DOHH2 (cell line): ENCODE data around the gene TBPL1.

Experiments used
- H3F3A ChIP-seq: fragments of 200-600 bp; sonication (generic), shearing (Covaris generic); 2 replicates; pipeline ENCODE4 v1.6.0; 2016; ENCODE audit warnings: antibody characterized with exemption, mild to moderate bottlenecking; ENCODE audit not compliant: control insufficient read depth, insufficient read depth
- H3K27ac ChIP-seq: fragments of 200-600 bp; sonication (generic); 2 replicates; pipeline ENCODE4 v1.5.1; 2014; ENCODE audit warnings: low read depth, mild to moderate bottlenecking, low read length, moderate library complexity
- H3K27me3 ChIP-seq: fragments of 200-600 bp; sonication (generic); 2 replicates; pipeline ENCODE4 v1.6.1; 2014; ENCODE audit warnings: mild to moderate bottlenecking, low read length, mixed read lengths; ENCODE audit not compliant: control insufficient read depth
- H3K36me3 ChIP-seq: fragments of 200-600 bp; sonication (generic); 2 replicates; pipeline ENCODE4 v1.6.1; 2014; ENCODE audit warnings: mild to moderate bottlenecking, low read length, moderate library complexity, mixed read lengths; ENCODE audit not compliant: control insufficient read depth
- H3K4me1 ChIP-seq: fragments of 200-600 bp; sonication (generic); 2 replicates; pipeline ENCODE4 v1.6.1; 2014; ENCODE audit warnings: mild to moderate bottlenecking, low read length, mixed read lengths; ENCODE audit not compliant: control insufficient read depth
- H3K4me2 ChIP-seq: fragments of 200-600 bp; sonication (generic); 2 replicates; pipeline ENCODE4 v1.6.0; 2014; ENCODE audit warnings: mild to moderate bottlenecking, low read length, moderate library complexity
- H3K4me3 ChIP-seq: fragments of 200-600 bp; sonication (generic); 2 replicates; pipeline ENCODE4 v1.5.1; 2014; ENCODE audit warnings: mild to moderate bottlenecking, low read length, mixed read lengths
- H3K79me2 ChIP-seq: fragments of 200-600 bp; sonication (generic); 2 replicates; pipeline ENCODE4 v1.6.1; 2014; ENCODE audit warnings: mild to moderate bottlenecking, low read length, mixed read lengths; ENCODE audit not compliant: control insufficient read depth
- H3K9me2 ChIP-seq: fragments of 200-600 bp; sonication (generic); replicated peaks from 2 replicates; pipeline ENCODE4 v1.6.1; 2014; ENCODE audit warnings: mild to moderate bottlenecking, low read length, mixed read lengths; ENCODE audit not compliant: control insufficient read depth
- H3K9me3 ChIP-seq: fragments of 200-600 bp; sonication (generic); 2 replicates; pipeline ENCODE4 v1.6.1; 2014; ENCODE audit warnings: antibody characterized with exemption, low read length, mixed read lengths; ENCODE audit not compliant: control insufficient read depth, insufficient read depth
- H4K20me1 ChIP-seq: fragments of 200-600 bp; sonication (generic); 2 replicates; pipeline ENCODE4 v1.6.0; 2014; ENCODE audit warnings: low read depth, mild to moderate bottlenecking, antibody characterized with exemption, low read length, moderate library complexity; ENCODE audit not compliant: control insufficient read depth, insufficient read depth
- EZH2phosphoT487 ChIP-seq: fragments of 200-600 bp; sonication (generic); IDR thresholded peaks from 2 replicates; pipeline ENCODE4 v1.6.1; 2017; ENCODE audit warnings: borderline replicate concordance, mild to moderate bottlenecking, antibody characterized with exemption, low read length, moderate library complexity, mixed read lengths
- TF ChIP-seq, protein P1 (sequence below): fragments of 200-600 bp; sonication (generic); IDR thresholded peaks from one replicate; pipeline ENCODE4 v1.5.1; 2014; ENCODE audit warnings: antibody characterized with exemption, mild to moderate bottlenecking, low read depth, low read length; ENCODE audit not compliant: poor library complexity, severe bottlenecking

Gene TBPL1

DNA sequence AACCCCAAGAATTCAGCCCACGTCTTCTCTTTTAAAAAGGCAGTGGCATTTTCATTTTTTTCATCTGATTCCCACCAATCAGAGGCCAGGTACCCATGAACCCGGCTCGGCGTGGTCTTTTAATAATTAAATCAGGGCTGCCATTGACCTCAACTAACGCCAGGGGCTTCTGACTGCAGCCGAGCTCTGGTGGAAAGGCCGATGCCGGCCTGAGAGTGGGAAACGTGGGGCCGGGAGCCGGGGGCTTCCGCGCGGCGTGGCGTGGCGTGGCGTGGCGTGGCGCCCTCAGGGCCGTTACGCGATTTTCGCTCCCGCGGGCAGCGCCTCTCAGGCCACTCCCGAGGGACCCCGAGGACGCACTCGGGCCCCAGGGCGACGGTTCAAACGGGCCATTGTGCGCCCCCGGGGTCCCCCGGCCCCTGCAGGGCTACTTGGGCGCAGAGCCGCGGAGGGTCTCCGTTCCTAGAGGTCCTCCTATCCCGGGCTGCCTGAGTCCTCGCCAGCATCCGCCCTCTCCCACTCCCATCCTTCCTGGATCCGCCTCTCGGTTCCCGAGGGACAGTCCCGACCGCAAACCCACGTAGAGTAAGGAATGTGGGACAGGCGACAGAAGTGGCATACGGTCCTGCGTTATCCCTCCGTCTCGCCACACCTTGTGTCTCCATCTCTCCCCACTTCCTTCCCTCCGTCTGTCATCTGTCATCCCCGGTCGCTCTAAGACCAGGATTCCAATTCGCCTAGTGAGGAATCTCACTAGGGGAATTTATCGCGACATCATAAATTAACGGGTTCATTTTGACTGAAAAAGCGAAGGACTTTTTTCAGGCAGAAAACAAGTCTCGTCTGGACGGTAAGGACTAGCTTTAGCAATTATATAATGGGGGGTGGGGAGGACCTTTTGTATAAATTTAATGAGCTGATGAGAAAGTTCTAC, 876 bp upstream of the TBPL1 start:
- peaks cover 11% of the 10 kb centered on the region; the same call in 1 of the 2 replicates for H3K36me3 ChIP-seq
- H3K9me3 ChIP-seq: no peaks in the 10 kb centered on the region

DNA sequence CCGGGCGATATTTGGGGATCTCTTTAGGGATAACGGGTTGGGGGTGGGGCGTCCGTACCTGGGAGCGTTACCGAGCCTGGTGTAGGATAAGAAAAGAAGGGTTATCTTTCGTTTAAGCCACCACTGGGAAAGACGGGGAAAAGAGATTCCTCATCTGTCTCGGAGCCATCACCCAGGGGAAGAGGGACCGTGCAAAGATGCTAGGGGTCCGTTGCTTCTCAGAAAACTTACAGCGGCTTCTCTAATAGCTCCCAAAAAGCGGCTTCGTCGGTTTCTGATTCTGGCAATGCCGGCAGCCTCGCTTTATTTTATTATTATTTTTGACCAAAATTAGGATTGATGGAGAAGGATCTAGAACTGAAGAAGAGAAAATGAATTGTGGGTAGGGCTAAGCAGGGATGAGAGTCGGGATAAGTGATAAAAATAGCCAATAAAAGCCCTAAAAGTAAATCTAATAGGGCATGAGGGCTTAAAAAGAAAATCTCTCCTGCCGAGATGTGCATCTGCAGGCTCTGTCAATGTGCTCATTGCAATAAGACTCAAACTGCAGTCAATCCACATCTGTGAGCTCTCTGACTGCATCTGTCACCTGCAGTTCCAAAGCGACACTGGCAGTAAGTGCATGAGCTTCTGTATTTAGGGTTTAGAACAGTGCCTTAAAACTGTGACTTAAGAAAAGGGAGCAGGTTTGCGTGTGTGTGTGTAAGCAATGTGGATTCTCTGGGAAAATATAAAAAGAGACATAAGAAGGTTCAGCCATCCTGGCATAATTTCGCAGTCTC, 801 bp downstream of the TBPL1 start:
- H3K9me2 ChIP-seq: no peaks in the 10 kb centered on the region
- H3K4me2 ChIP-seq: peak overlapping the region; percentile 84

More for the DNA sequence above, 876 bp upstream of the TBPL1 start:
- Histone ChIP-seq H3K9me2 (no peaks in the 10 kb centered on the region), H3K27me3 (no peaks in the 10 kb centered on the region), H3F3A (peaks cover 4% of the 10 kb centered on the region), H3K4me2 (peak overlapping the region; percentile 94), H3K4me3 (peak overlapping the region; percentile 99), H3K79me2 (peaks cover 41% of the 10 kb centered on the region), H3K27ac (peak overlapping the region; percentile 85), H3K4me1 (peaks cover 39% of the 10 kb centered on the region), H4K20me1 (peaks cover 26% of the 10 kb centered on the region)
- TF ChIP-seq, protein P1, sequence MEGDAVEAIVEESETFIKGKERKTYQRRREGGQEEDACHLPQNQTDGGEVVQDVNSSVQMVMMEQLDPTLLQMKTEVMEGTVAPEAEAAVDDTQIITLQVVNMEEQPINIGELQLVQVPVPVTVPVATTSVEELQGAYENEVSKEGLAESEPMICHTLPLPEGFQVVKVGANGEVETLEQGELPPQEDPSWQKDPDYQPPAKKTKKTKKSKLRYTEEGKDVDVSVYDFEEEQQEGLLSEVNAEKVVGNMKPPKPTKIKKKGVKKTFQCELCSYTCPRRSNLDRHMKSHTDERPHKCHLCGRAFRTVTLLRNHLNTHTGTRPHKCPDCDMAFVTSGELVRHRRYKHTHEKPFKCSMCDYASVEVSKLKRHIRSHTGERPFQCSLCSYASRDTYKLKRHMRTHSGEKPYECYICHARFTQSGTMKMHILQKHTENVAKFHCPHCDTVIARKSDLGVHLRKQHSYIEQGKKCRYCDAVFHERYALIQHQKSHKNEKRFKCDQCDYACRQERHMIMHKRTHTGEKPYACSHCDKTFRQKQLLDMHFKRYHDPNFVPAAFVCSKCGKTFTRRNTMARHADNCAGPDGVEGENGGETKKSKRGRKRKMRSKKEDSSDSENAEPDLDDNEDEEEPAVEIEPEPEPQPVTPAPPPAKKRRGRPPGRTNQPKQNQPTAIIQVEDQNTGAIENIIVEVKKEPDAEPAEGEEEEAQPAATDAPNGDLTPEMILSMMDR: peak; percentile 46
- no peak for TF ChIP-seq EZH2phosphoT487

DNA sequence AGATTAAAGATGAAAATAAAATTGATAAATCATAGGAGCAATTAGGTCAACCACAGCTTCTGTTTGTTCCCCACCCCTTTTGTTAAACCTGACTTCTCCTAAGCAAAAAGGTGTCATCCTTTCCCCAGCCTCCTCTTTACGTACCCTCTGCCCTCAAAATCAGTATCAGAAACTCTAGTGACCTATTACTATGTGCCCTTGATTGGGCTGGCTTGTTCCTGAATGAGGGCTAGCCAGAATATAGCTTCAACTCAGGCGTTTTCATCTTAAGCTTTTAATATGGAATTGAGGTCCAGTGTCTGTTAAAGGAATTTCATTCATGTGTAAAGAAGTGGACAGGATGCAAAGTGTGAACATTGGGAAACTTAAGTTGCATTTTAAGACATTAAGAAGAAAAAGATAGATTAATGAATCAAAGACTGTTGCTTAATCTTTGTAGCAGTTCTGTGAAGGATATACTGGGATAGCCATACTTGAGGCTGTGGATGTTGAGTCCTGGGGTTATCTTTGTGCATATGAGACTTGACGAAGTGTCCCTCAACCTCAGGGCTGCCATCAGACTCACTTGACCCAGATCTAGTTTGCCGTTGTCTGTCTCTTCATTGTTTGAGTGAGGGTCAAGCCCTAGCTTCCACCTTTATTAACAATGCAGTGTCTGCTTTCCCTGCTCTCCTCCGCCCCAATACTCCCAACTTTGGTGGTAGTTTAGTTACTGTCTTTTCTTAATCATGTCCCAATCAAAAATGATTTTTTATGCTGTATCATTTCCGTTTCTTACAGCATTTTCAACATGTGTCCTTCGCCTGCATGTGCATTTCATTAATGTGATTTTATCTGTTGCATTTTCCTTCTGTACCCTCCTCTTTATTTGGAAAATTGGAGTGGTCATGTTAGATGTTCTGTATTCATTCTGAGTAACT, 1.9 kb downstream of the TBPL1 start:
- peaks cover 4% of the 10 kb centered on the region for H3F3A ChIP-seq
- H3K4me2 ChIP-seq: peak overlapping the region; percentile 84
- peaks cover 51% of the 10 kb centered on the region for H3K4me1 ChIP-seq
- H3K27me3 ChIP-seq: no peaks in the 10 kb centered on the region
- H3K27ac ChIP-seq: no peak overlapping the region
- peaks cover 69% of the 10 kb centered on the region for H3K79me2 ChIP-seq
- H4K20me1 ChIP-seq: peaks cover 39% of the 10 kb centered on the region
- H3K4me3 ChIP-seq: peak overlapping the region; percentile 99
- no peaks in the 10 kb centered on the region for H3K9me3 ChIP-seq
- peaks cover 11% of the 10 kb centered on the region; the same call in 1 of the 2 replicates for H3K36me3 ChIP-seq
- no peaks in the 10 kb centered on the region for H3K9me2 ChIP-seq
- TF ChIP-seq, protein P1: no peak
- no peak for TF ChIP-seq EZH2phosphoT487

More for the DNA sequence above, 801 bp downstream of the TBPL1 start:
- H3K36me3 ChIP-seq: peaks cover 11% of the 10 kb centered on the region; the same call in 1 of the 2 replicates
- TF ChIP-seq, protein P1: no peak
- no peak for TF ChIP-seq EZH2phosphoT487
- H4K20me1 ChIP-seq: peaks cover 36% of the 10 kb centered on the region
- peak overlapping the region; percentile 99 for H3K4me3 ChIP-seq
- peaks cover 58% of the 10 kb centered on the region for H3K79me2 ChIP-seq
- H3K4me1 ChIP-seq: peaks cover 51% of the 10 kb centered on the region
- H3F3A ChIP-seq: peaks cover 4% of the 10 kb centered on the region
- no peaks in the 10 kb centered on the region for H3K9me3 ChIP-seq
- H3K27ac ChIP-seq: 0 out of 2 replicates have a peak overlapping the region, but pooled peaks have one; percentile 14
- H3K27me3 ChIP-seq: no peaks in the 10 kb centered on the region
